OCI-LY3 (cell line): ENCODE data around the gene FAM241B.

Experiments used
- H2AFZ ChIP-seq: fragments of 200-600, 300-600 bp; shearing (Covaris generic); 2 replicates; pipeline ENCODE4 v1.6.0; 2014; ENCODE audit warnings: antibody characterized with exemption, low read depth, low read length
- H3K27ac ChIP-seq: fragments of 200-600, 300-600 bp; sonication (generic); 2 replicates; pipeline ENCODE4 v1.5.1; 2014; ENCODE audit warnings: mild to moderate bottlenecking, low read length, moderate library complexity, mixed read lengths
- H3K27me3 ChIP-seq: fragments of 200-600, 300-600 bp; sonication (generic); 2 replicates; pipeline ENCODE4 v1.6.1; 2014; ENCODE audit warnings: low read depth, low read length, mixed read lengths
- H3K36me3 ChIP-seq: fragments of 200-600, 300-600 bp; sonication (generic); replicated peaks from 2 replicates; pipeline ENCODE3; 2014; ENCODE audit warnings: low read depth, low read length, mixed read lengths
- H3K4me1 ChIP-seq: fragments of 300-600, 200-600 bp; sonication (generic); 2 replicates; pipeline ENCODE4 v1.6.1; 2014; ENCODE audit warnings: low read length, mixed read lengths
- H3K4me2 ChIP-seq: fragments of 200-600, 300-600 bp; sonication (generic); 2 replicates; pipeline ENCODE4 v1.6.1; 2014; ENCODE audit warnings: low read length, mixed read lengths
- H3K4me3 ChIP-seq: fragments of 300-600, 200-600 bp; sonication (generic); 2 replicates; pipeline ENCODE4 v1.5.1; 2014; ENCODE audit warnings: antibody characterized with exemption, mild to moderate bottlenecking, low read length, moderate library complexity
- H3K79me2 ChIP-seq: fragments of 300-600, 200-600 bp; shearing (Covaris generic); 2 replicates; pipeline ENCODE4 v1.6.1; 2014; ENCODE audit warnings: mild to moderate bottlenecking, low read length, mixed read lengths
- H3K9ac ChIP-seq: fragments of 300-600, 200-600 bp; shearing (Covaris generic); 2 replicates; pipeline ENCODE4 v1.6.0; 2014; ENCODE audit warnings: mild to moderate bottlenecking, low read length, moderate library complexity
- H3K9me3 ChIP-seq: fragments of 200-600, 300-600 bp; shearing (Covaris generic); 2 replicates; pipeline ENCODE4 v1.6.1; 2014; ENCODE audit warnings: low read length, mixed read lengths; ENCODE audit not compliant: insufficient read depth
- H4K20me1 ChIP-seq: fragments of 200-600, 300-600 bp; sonication (generic); 2 replicates; pipeline ENCODE4 v1.6.1; 2016; ENCODE audit warnings: low read length, mixed read lengths; ENCODE audit not compliant: insufficient read depth
- CTCF ChIP-seq: fragments of 200-600, 300-600 bp; sonication (generic); IDR thresholded peaks from 2 replicates; pipeline ENCODE4 v1.5.1; 2014; ENCODE audit warnings: antibody characterized with exemption, low read length, low read depth
- EZH2phosphoT487 ChIP-seq: fragments of 200-600 bp; shearing (Covaris generic); IDR thresholded peaks from 2 replicates; pipeline ENCODE4 v1.6.1; 2018; ENCODE audit warnings: antibody characterized with exemption, mixed run types, low read depth

Gene FAM241B

GRCh38 chr10:69663369-69663947 is 33.4 kb downstream of the FAM241B start:
- TF ChIP-seq EZH2phosphoT487 (no peak), CTCF (no peak)
- no peaks in the 10 kb centered on the region for H3K4me1 ChIP-seq
- H3K9me3 ChIP-seq, result no peaks in the 10 kb centered on the region
- H3K79me2 ChIP-seq, result no peaks in the 10 kb centered on the region
- H3K4me3 ChIP-seq, result no peak overlapping the region
- H3K9ac ChIP-seq, result no peak overlapping the region
- H2AFZ ChIP-seq, result no peak overlapping the region
- no peak overlapping the region for H3K4me2 ChIP-seq
- H3K27me3 ChIP-seq, result peaks cover 2% of the 10 kb centered on the region; the same call in 1 of the 2 replicates
- H3K36me3 ChIP-seq, result no peaks in the 10 kb centered on the region
- no peaks in the 10 kb centered on the region for H4K20me1 ChIP-seq
- no peak overlapping the region for H3K27ac ChIP-seq

GRCh38 chr10:69665474-69666320 is 35.6 kb downstream of the FAM241B start:
- no peaks in the 10 kb centered on the region for H3K36me3 ChIP-seq
- H4K20me1 ChIP-seq, result no peaks in the 10 kb centered on the region
- H2AFZ ChIP-seq, result no peak overlapping the region
- H3K9me3 ChIP-seq, result no peaks in the 10 kb centered on the region
- H3K4me3 ChIP-seq, result no peak overlapping the region
- H3K4me2 ChIP-seq, result no peak overlapping the region
- H3K27ac ChIP-seq, result no peak overlapping the region
- H3K4me1 ChIP-seq, result no peaks in the 10 kb centered on the region
- no peaks in the 10 kb centered on the region for H3K79me2 ChIP-seq
- TF ChIP-seq EZH2phosphoT487 (no peak), CTCF (no peak)
- peaks cover 6% of the 10 kb centered on the region; the same call in 1 of the 2 replicates for H3K27me3 ChIP-seq
- H3K9ac ChIP-seq, result no peak overlapping the region

- Histone ChIP-seq H3K9me3 (no peaks in the 10 kb centered on the region), H3K27ac (no peak overlapping the region), H4K20me1 (no peaks in the 10 kb centered on the region), H3K9ac (no peak overlapping the region), H3K4me1 (no peaks in the 10 kb centered on the region), H3K4me2 (no peak overlapping the region), H3K27me3 (0 out of 2 replicates have a peak, but pooled peaks cover 6% of the 10 kb centered on the region), H3K79me2 (no peaks in the 10 kb centered on the region), H3K36me3 (no peaks in the 10 kb centered on the region), H3K4me3 (no peak overlapping the region), H2AFZ (no peak overlapping the region)
- no peak for TF ChIP-seq CTCF
- TF ChIP-seq EZH2phosphoT487, result no peak
Measured at GRCh38 chr10:69666756-69667155, 36.7 kb downstream of the FAM241B start.

GRCh38 chr10:69668721-69669120 is 38.7 kb downstream of the FAM241B start:
- no peak overlapping the region for H3K4me3 ChIP-seq
- H4K20me1 ChIP-seq, result no peaks in the 10 kb centered on the region
- H3K27ac ChIP-seq, result no peak overlapping the region
- no peak overlapping the region for H3K9ac ChIP-seq
- no peaks in the 10 kb centered on the region for H3K36me3 ChIP-seq
- H3K79me2 ChIP-seq, result no peaks in the 10 kb centered on the region
- H3K4me1 ChIP-seq, result no peaks in the 10 kb centered on the region
- TF ChIP-seq CTCF (no peak), EZH2phosphoT487 (no peak)
- H3K4me2 ChIP-seq, result no peak overlapping the region
- H3K9me3 ChIP-seq, result no peaks in the 10 kb centered on the region
- 0 out of 2 replicates have a peak, but pooled peaks cover 6% of the 10 kb centered on the region for H3K27me3 ChIP-seq
- no peak overlapping the region for H2AFZ ChIP-seq
